HK-2 (cell line): ENCODE data around the gene DPEP1.

Experiments used
- DNase-seq: peaks from one replicate; pipeline ENCODE4 v3.0.0-alpha.2; 2018; ENCODE audit not compliant: unreplicated experiment

Gene DPEP1

DNA sequence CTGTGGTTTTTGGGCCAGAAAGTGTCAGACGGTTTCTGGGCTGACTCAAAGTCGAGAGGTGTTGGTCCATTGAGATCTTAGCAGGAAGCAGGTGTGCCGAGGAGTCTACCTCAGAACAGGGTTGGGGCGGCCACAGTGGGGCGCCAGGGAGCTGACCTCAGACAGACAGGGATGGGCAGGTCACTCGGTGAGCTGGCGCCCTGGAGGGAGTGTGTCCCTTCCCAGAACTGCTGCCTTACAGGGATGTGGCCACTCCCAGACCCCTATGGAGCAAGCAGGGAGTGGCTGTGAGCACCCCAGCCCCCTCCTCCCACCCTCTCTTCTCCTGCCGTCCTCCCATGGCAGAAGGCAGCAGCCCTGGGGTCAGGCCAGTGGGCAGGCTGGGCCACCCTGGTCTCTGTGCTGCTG is 14.0 kb upstream of the DPEP1 start:
- DNase-seq: peak; percentile 77

DNA sequence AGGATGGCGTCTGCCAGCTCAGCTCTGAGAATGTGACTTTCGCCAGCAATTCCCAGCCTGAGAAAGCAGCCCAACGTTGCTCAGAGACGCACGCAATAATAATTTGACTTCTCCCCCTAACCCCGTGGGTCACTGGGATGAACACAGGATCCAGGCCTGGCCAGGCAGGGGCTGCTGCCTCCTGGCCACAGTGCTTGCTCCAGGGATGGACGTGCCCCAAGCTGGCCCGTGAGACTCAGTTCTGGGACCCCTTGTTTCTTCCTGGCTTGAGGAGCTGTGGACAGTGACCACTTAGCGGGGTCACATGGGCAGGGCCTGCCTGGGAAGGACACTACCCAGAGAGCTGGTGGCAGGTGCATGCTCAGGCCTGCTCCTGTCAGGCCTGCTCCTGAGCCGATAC is 13.5 kb upstream of the DPEP1 start:
- DNase-seq: no peak

- no peak for DNase-seq
Observed at GRCh38 chr16:89600427-89600826, 13.0 kb upstream of the DPEP1 start.

GRCh38 chr16:89600956-89601355 is 12.5 kb upstream of the DPEP1 start:
- DNase-seq: no peak

- DNase-seq: no peak
Observed at GRCh38 chr16:89601906-89602272, 11.6 kb upstream of the DPEP1 start.

DNA sequence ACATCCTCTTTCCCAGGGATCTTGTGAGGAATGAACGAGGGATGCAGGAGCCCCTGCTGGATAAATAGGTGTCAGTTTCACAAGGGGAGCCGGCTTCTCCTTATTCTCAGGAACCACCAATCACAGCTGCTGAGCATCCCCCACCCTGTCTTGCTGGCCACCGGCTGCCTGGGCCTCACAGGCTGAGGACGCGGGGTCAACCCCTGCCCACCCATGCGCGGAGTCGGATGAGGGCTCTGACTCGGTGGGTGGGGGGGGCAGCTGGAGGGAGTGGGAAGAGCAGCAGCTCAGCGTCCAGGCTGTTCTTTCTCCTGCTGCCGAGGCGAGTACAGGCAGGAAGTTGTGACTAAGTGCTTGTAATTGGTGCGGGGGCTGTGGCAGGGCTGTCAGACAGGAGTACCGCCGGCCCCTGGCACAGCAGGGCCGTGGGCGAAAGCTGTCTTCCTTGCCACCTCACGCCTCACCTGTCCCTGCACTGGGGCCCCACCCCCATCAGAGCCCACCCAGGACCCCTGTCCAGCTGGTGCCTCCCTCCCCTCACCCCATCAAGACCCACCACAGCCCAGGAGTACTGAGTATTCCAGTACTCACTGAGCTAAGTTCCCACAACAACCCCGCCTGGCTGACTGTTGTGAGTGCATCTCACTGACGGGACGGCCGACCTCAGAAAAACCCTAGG is 11.0 kb upstream of the DPEP1 start:
- DNase-seq: peak; percentile 86

- DNase-seq: no peak
Observed at GRCh38 chr16:89602952-89603590, 10.4 kb upstream of the DPEP1 start.

DNA sequence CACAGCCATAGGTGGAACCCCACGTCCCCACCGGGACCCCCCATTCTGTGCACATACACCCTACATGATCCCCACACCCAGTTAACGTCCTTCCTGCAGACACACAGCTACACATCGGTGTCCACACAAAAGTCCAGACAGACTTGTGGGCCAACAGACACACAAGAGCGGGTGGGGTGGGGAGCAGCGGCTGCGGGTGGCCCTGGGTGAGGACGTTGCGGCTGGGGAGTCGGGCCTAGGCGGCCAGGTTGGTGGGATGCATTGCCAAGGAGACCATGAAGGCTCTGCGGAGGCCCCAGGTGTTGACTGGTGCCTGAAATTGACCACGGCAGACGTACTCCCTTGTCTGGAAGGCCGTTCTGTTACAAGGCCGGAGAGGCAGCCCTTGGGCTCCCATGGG is 8.7 kb upstream of the DPEP1 start:
- DNase-seq: no peak

DNA sequence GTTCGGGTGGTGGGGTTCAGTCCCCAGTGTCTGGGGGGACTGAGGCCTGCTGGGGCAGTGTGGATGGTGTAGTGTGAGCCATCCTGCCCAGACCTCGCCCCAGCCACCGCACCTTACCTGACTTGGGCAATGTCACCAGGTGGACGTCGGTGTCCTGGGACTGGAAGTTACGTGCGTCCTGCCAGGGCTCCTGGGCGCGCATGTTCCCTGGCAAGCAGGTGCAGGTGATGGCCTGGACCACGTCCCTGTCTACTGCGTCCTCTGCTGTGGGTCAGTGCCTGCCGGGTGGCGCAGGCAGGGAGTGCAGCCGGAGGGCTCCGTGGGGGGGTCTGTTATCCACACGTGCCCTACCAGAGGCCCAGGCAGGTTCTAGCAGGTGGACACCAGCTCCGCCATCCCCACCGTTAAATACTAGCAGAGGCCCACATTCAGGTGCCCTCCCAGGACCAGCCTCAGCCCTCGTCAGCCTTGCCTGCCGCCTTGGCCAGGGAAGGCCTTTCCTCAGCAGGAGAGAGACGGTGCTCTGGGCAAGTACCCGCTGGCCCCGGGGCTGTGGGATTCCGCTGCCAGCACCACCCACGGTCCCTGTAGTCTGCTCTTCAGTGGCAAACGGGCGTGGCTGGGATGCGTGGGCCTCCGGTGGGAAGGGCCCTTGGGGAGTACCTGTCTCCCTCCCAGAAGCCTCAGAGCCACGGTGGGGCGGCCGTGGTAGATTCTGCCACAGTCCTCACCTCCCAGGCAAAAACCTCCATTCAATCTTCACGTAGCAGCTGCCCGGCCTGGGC is 8.1 kb upstream of the DPEP1 start:
- no peak for DNase-seq

DNA sequence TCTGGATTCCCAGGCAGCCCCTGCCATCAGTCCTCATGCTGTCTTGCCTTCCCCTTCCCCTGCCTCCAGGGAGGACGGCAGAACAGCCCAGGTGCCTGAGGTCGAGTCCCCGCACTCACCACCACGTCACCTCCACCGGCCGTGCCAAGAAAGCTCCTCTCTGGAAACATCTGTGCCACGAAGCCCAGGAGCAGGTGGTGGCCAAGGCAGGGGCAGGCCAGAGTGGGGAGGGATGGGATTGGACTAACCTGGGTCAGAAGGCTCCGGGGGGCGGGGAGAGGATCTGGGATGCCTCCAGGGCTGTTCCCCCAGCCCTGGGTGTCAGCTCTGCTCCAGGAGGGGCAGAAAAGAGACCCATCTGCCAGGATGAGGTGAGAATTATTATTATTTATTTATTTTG is 7.4 kb upstream of the DPEP1 start:
- DNase-seq: no peak

DNA sequence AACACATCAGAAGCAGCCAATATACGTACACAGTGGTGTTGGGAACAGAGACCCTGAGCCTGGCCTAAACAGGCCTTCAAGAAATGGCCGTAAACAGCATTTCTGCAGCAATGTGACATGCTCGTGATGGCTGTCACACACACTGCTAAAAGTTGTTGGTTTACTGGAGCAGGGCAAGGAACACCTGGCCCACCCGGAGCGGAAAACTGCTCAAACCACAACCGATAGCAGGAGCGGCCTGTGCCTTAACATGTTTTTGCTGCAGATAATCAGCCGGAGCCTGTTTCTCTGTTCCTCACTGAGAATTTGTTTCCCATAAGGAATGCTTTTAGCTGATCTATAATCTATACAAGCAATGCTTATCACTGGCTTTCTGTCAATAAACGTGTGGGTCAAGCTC is 6.0 kb upstream of the DPEP1 start:
- DNase-seq: no peak

DNA sequence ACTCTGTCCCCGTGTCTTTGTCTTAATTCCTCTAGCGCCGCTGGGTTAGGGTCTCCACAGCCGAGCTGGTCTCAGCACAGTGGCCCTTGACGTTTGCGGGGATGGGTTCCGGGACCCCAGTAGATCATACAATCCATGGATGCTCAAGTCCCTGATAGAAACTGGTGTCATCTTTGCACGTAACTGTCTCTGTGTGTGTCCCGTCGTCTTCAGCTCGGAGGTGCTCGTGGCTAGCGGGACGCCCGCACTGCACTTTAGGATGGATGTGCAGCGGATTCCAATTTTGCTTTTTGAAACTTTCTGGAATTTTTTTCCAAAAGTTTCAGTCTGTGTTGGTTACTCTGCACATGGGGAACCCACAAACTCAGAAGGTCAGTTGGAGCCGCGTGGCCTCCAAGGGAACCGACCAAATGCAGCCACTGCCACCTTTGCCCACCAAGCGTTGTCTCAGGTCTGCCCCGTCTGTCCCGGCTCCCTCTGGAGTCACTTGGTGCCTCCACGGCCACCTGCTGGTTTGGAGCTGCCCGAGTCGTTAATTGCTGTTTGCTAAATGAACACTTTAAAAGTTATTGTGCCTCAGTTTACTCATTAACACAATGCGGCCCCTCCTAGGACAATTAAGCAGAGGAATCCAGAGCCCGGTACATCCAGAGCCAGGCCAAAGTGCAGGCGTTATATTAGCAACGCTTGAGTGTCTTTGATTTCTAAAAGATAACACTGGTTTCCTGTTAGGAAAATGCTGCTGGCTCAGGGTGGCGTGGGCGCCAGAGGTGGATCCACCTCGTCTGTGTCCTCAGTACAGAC is 5.3 kb upstream of the DPEP1 start:
- no peak for DNase-seq

- no peak for DNase-seq
Observed at GRCh38 chr16:89610108-89610453, 3.4 kb upstream of the DPEP1 start.

- no peak for DNase-seq
Observed at GRCh38 chr16:89612415-89613166, 851 bp upstream of the DPEP1 start.

DNA sequence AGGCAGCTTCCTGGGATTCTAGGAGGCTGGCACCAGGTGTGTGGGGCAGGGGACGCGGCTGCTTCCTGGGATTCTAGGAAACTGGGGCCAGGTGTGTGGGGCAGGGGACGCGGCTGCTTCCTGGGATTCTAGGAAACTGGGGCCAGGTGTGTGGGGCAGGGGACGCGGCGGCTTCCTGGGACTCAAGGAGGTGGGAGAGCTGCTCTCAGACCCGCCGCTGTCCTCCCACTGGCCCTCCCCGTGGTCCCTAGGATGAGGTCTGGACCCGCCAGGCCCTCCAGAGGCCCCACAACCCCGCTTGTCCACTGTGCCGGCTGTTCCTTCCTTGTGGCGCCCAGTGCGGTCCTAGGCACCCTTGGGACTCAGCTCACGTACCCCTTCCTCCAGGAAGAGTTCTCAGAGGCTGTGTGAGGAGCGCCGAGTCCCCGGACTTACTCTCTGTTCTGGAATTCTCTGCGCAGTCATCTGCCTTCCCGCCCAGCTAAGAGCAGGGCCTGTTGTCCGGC is 565 bp downstream of the DPEP1 start:
- no peak for DNase-seq

DNA sequence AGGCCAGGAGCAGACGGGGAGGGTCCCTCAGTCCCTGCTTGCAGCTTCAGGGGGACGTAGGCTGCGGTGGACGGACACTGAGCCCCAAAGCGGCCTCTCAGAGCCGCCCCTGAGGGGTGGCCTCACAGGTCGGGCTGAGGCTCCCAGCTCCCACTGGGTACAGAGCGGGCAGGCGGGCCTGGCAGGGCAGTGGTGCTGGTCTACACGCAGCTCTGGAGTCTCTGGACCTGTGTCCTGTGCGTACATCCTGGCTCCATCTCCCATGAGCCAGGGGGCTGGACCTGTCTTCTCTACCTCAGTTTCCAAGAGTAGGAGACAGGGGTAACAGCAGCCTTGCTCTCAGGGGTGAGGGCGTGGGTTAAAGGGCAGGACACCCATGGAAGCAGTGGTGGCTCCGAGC is 1.7 kb downstream of the DPEP1 start:
- no peak for DNase-seq

GRCh38 chr16:89615596-89616090 is 2.2 kb downstream of the DPEP1 start:
- DNase-seq: no peak

DNA sequence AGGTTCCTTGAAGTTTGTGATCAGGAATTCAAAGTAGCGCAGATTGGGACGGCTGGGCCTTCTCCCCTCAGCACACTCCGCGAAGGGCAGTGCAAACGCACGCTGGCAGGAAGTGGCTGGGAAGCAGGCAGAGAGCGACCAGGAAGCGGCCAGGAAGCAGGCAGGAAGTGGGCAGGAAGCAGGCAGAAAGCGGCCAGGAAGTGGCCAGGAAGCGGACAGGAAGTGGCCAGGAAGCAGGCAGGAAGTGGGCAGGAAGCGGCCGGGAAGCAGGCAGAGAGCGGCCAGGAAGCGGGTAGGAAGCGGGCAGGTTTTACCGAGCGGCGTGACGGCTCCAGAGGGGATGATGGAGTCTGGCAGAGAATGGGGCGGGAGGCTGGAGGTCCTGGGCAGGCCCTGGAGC is 3.2 kb downstream of the DPEP1 start:
- no peak for DNase-seq

DNA sequence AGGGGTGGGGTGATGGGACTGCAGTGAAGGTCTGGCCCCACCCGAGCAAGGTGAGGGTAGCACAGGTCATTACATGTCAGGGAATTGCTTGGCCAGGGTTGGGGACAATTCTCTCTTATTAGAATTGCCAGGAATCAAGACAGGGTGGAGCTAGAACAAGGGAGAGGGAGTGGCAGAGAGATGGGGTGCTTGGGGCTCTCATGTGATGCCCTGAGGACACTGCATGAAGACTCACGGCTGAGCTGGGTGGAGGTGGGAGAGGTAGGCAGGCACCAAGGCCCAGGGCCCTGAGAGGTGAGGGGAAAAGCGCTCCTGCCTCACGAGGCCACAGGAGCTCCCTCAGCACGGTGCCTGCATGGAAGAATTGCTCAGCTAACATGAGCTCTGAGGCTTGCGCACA is 3.6 kb downstream of the DPEP1 start:
- no peak for DNase-seq

GRCh38 chr16:89618109-89618998 is 4.9 kb downstream of the DPEP1 start:
- DNase-seq: no peak
